K562 (cell line): ENCODE measurements around the gene TRPM4. TPM values are rescaled to one million over a fixed set of nuclear protein-coding genes. Genes with fewer than 3 reads are reported as not detected.

Experiments
- ELF1 ChIP-seq: fragments of 200-800 bp; sonication (Bioruptor generic); IDR thresholded peaks from 2 replicates; pipeline ENCODE4 v1.6.1; 2016; ENCODE audit warnings: missing genetic modification characterization, missing compliant biosample characterization
- FIP1L1 ChIP-seq: fragments of 200-400 bp; formaldehyde crosslinking; IDR thresholded peaks from 2 replicates; pipeline ENCODE4 v1.6.1; 2018; ENCODE audit warnings: mild to moderate bottlenecking, low read depth, low read length; ENCODE audit not compliant: poor library complexity, severe bottlenecking
- IFI16 ChIP-seq: fragments of 250-450 bp; sonication (Bioruptor Pico); IDR thresholded peaks from 2 replicates; pipeline ENCODE4 v2.1.2; 2022; ENCODE audit warnings: mild to moderate bottlenecking, inconsistent platforms
- IRF2 ChIP-seq: sonication (generic); formaldehyde crosslinking; IDR thresholded peaks from 2 replicates; pipeline ENCODE4 v1.8.1; 2022; ENCODE audit warnings: mild to moderate bottlenecking, missing genetic modification reagents
- THRAP3 ChIP-seq: fragments of 450-650 bp; IDR thresholded peaks from 2 replicates; pipeline ENCODE4 v1.6.1; 2016; ENCODE audit warnings: mild to moderate bottlenecking, inconsistent platforms, borderline replicate concordance
- ZNF232 ChIP-seq: sonication (generic); formaldehyde crosslinking; IDR thresholded peaks from 2 replicates; pipeline ENCODE4 v1.8.0; 2022; ENCODE audit warnings: mild to moderate bottlenecking, missing genetic modification reagents
- ZNF282 ChIP-seq: sonication (generic); formaldehyde crosslinking; IDR thresholded peaks from 2 replicates; pipeline ENCODE4 v1.8.1; 2023; ENCODE audit warnings: missing genetic modification reagents
- ZNF3 ChIP-seq: fragments of 250-450 bp; sonication (Bioruptor Pico); IDR thresholded peaks from 2 replicates; pipeline ENCODE4 v1.5.0; 2021; ENCODE audit warnings: mild to moderate bottlenecking, moderate library complexity
- polyA plus RNA-seq, 8 experiments: library from polyadenylated mRNA; depleted of rRNA in 4 of 8; stranded (reverse) in 5 of 8; unstranded in 3 of 8; fragments of >200 nt; fragmentation: Nextera tagmentation in 2 of 8; fragmentation: Illumina TruSeq in 1 of 8; extraction: Ambion mirVana in 2 of 8; extraction: Trizol in 1 of 8; gene quantifications; 2 replicates each; pipeline versions ENCODE4 v1.2.1 to v1.2.3, GENCODE V29; 2011 to 2014; ENCODE audit warnings: inconsistent platforms in 1 of 8, missing spikeins in 1 of 8
- total RNA-seq, 7 experiments: library from RNA; depleted of rRNA in 6 of 7; stranded (reverse); fragments of >200 nt in 6 of 7; fragmentation: Illumina TruSeq in 2 of 7; extraction: Trizol in 2 of 7; gene quantifications; 2 replicates each; pipeline versions ENCODE4 v1.2.1 to v1.2.3, GENCODE V29; 2011 to 2021; ENCODE audit warnings: low replicate concordance in 1 of 7
- TF ChIP-seq, protein P1 (sequence below), 2 experiments: fragments of 450-650 bp; conservative IDR thresholded peaks; 2 replicates each; pipeline ENCODE4 v1.6.1; 2017; ENCODE audit warnings: mild to moderate bottlenecking in 2 of 2, moderate library complexity in 2 of 2
- TF ChIP-seq, protein P2 (sequence below): fragments of 250-450 bp; sonication (Bioruptor Pico); IDR thresholded peaks from 2 replicates; pipeline ENCODE4 v1.8.0; 2021; ENCODE audit warnings: mild to moderate bottlenecking, moderate library complexity
- TF ChIP-seq, protein P3 (sequence below): fragments of 200-400 bp; formaldehyde crosslinking; IDR thresholded peaks from 2 replicates; pipeline ENCODE4 v1.6.1; 2017; ENCODE audit warnings: mild to moderate bottlenecking, low read depth, low read length, moderate library complexity
- TF ChIP-seq, protein P4 (sequence below): fragments of 150-350 bp; IDR thresholded peaks from 2 replicates; pipeline ENCODE4 v1.6.1; 2014; ENCODE audit warnings: low read depth, mild to moderate bottlenecking, low read length, borderline replicate concordance
- TF ChIP-seq, protein P5 (sequence below): sonication (generic); formaldehyde crosslinking; IDR thresholded peaks from 2 replicates; pipeline ENCODE4 v1.8.0; 2023; ENCODE audit warnings: mild to moderate bottlenecking, missing genetic modification reagents

The TRPM4 gene
- total and polyA plus RNA-seq, 9 of the 15 experiments (the other 6 are each of a cell fraction or from before 2014, with no cell fraction given), result 6.5 to 45.4 (median 15.2) TPM

DNA sequence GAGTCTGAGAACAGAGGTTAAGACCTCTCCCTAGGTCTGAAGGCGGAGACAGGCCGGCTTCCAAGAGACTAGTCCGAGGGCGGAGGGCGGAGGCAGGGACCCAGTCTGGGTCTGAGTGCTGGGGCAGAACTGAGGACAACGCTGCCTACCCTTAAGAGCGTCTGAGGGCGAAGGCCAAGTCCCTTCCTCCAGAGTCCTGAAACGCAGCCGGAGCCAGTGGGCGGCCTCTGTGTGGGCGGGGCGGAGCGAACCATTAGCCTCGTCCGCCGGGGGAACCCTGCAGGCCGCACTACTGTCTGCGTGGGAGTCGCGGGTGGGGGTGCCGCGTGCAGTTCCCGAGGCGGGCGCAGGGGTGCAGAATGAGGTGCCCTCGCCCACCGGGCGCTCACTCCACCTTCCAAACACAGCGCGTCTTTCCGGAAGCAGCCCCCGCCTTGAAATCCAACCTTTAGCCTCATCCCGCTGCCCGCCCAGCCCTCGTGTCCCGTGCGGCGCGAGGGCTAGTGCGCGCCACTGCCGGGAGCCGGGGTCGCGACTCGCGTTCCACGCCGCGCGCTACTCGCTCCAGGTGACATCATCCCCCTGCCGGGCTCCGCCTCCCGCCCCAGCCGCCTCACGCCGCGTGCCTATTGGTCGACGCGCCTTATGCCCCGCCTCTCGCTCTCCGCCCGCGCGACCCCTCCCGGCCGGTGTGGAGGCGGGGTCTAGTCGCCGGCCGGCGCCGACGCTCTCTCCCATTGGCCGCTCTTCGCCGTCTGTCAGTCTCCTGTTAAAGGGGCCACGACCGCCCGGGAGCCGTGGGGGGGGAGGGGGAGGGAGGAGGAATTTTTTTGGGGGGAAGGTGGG, 38.8 kb upstream of the TRPM4 start, which contains the start of gene C19orf73 (continued):
- TF ChIP-seq ZNF282 (CRISPR knock-in tag) (peak; percentile 90; the same call in 1 of the 2 replicates), FIP1L1 (peak; percentile 75), THRAP3 (no peak), ZNF232 (CRISPR knock-in tag) (no peak), IRF2 (CRISPR knock-in tag) (no peak), ZNF3 (CRISPR knock-in tag) (0 out of 2 replicates have a peak, but pooled peaks have one; percentile 56), IFI16 (CRISPR knock-in tag) (no peak), ELF1 (tag) (peak; percentile 79)
- TF ChIP-seq, protein P1, sequence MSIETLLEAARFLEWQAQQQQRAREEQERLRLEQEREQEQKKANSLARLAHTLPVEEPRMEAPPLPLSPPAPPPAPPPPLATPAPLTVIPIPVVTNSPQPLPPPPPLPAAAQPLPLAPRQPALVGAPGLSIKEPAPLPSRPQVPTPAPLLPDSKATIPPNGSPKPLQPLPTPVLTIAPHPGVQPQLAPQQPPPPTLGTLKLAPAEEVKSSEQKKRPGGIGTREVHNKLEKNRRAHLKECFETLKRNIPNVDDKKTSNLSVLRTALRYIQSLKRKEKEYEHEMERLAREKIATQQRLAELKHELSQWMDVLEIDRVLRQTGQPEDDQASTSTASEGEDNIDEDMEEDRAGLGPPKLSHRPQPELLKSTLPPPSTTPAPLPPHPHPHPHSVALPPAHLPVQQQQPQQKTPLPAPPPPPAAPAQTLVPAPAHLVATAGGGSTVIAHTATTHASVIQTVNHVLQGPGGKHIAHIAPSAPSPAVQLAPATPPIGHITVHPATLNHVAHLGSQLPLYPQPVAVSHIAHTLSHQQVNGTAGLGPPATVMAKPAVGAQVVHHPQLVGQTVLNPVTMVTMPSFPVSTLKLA (conservative IDR thresholded peaks at IDR 0.05), result peak; percentile 87 to 95
- TF ChIP-seq, protein P2, sequence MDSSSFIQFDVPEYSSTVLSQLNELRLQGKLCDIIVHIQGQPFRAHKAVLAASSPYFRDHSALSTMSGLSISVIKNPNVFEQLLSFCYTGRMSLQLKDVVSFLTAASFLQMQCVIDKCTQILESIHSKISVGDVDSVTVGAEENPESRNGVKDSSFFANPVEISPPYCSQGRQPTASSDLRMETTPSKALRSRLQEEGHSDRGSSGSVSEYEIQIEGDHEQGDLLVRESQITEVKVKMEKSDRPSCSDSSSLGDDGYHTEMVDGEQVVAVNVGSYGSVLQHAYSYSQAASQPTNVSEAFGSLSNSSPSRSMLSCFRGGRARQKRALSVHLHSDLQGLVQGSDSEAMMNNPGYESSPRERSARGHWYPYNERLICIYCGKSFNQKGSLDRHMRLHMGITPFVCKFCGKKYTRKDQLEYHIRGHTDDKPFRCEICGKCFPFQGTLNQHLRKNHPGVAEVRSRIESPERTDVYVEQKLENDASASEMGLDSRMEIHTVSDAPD (CRISPR knock-in tag), result no peak
- TF ChIP-seq, protein P3, sequence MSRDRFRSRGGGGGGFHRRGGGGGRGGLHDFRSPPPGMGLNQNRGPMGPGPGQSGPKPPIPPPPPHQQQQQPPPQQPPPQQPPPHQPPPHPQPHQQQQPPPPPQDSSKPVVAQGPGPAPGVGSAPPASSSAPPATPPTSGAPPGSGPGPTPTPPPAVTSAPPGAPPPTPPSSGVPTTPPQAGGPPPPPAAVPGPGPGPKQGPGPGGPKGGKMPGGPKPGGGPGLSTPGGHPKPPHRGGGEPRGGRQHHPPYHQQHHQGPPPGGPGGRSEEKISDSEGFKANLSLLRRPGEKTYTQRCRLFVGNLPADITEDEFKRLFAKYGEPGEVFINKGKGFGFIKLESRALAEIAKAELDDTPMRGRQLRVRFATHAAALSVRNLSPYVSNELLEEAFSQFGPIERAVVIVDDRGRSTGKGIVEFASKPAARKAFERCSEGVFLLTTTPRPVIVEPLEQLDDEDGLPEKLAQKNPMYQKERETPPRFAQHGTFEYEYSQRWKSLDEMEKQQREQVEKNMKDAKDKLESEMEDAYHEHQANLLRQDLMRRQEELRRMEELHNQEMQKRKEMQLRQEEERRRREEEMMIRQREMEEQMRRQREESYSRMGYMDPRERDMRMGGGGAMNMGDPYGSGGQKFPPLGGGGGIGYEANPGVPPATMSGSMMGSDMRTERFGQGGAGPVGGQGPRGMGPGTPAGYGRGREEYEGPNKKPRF, result no peak
- TF ChIP-seq, protein P4, sequence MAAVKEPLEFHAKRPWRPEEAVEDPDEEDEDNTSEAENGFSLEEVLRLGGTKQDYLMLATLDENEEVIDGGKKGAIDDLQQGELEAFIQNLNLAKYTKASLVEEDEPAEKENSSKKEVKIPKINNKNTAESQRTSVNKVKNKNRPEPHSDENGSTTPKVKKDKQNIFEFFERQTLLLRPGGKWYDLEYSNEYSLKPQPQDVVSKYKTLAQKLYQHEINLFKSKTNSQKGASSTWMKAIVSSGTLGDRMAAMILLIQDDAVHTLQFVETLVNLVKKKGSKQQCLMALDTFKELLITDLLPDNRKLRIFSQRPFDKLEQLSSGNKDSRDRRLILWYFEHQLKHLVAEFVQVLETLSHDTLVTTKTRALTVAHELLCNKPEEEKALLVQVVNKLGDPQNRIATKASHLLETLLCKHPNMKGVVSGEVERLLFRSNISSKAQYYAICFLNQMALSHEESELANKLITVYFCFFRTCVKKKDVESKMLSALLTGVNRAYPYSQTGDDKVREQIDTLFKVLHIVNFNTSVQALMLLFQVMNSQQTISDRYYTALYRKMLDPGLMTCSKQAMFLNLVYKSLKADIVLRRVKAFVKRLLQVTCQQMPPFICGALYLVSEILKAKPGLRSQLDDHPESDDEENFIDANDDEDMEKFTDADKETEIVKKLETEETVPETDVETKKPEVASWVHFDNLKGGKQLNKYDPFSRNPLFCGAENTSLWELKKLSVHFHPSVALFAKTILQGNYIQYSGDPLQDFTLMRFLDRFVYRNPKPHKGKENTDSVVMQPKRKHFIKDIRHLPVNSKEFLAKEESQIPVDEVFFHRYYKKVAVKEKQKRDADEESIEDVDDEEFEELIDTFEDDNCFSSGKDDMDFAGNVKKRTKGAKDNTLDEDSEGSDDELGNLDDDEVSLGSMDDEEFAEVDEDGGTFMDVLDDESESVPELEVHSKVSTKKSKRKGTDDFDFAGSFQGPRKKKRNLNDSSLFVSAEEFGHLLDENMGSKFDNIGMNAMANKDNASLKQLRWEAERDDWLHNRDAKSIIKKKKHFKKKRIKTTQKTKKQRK, result no peak
- TF ChIP-seq, protein P5, sequence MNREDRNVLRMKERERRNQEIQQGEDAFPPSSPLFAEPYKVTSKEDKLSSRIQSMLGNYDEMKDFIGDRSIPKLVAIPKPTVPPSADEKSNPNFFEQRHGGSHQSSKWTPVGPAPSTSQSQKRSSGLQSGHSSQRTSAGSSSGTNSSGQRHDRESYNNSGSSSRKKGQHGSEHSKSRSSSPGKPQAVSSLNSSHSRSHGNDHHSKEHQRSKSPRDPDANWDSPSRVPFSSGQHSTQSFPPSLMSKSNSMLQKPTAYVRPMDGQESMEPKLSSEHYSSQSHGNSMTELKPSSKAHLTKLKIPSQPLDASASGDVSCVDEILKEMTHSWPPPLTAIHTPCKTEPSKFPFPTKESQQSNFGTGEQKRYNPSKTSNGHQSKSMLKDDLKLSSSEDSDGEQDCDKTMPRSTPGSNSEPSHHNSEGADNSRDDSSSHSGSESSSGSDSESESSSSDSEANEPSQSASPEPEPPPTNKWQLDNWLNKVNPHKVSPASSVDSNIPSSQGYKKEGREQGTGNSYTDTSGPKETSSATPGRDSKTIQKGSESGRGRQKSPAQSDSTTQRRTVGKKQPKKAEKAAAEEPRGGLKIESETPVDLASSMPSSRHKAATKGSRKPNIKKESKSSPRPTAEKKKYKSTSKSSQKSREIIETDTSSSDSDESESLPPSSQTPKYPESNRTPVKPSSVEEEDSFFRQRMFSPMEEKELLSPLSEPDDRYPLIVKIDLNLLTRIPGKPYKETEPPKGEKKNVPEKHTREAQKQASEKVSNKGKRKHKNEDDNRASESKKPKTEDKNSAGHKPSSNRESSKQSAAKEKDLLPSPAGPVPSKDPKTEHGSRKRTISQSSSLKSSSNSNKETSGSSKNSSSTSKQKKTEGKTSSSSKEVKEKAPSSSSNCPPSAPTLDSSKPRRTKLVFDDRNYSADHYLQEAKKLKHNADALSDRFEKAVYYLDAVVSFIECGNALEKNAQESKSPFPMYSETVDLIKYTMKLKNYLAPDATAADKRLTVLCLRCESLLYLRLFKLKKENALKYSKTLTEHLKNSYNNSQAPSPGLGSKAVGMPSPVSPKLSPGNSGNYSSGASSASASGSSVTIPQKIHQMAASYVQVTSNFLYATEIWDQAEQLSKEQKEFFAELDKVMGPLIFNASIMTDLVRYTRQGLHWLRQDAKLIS, result peak; percentile 97
